ENCODE results near the gene NEMP2. TPM values are rescaled to one million over a fixed set of nuclear protein-coding genes. Genes with fewer than 3 reads are reported as not detected.
"Not testable (repeated sequence)": the region's sequence is repeated elsewhere in the genome, so short reads cannot be mapped to it uniquely, and the experiment has no call there.

The NEMP2 gene
- total RNA-seq, 2 donors from 2014 or later = 12.7 to 15.1 TPM

- Mint-ChIP-seq H3K27ac (peak overlapping the region; percentile 4), H3K27me3 (no peaks in the 10 kb centered on the region), H3K4me1 (peaks cover 34% of the 10 kb centered on the region), H3K4me3 (no peak overlapping the region), H3K36me3 (ENCODE audit: low read depth) (peaks cover 4% of the 10 kb centered on the region)
- H3K9me3 ChIP-seq (ENCODE audit: control insufficient read depth, low read length, poor library complexity, severe bottlenecking) = no peaks in the 10 kb centered on the region
- DNase-seq (no peak), ATAC-seq (no peak)
Observed at GRCh38 chr2:190528521-190529001, 6.0 kb downstream of the NEMP2 start.

GRCh38 chr2:190527918-190528317, 6.6 kb downstream of the NEMP2 start:
- ATAC-seq (no peak), DNase-seq (no peak)
- peaks cover 4% of the 10 kb centered on the region for H3K36me3 Mint-ChIP-seq (ENCODE audit: low read depth)
- H3K9me3 ChIP-seq (ENCODE audit: control insufficient read depth, low read length, poor library complexity, severe bottlenecking) = no peaks in the 10 kb centered on the region
- no peak overlapping the region for H3K27ac Mint-ChIP-seq
- H3K4me1 Mint-ChIP-seq = peaks cover 30% of the 10 kb centered on the region
- no peak overlapping the region for H3K4me3 Mint-ChIP-seq
- no peaks in the 10 kb centered on the region for H3K27me3 Mint-ChIP-seq

GRCh38 chr2:190527214-190527613, 7.3 kb downstream of the NEMP2 start:
- Mint-ChIP-seq H3K4me1 (peaks cover 34% of the 10 kb centered on the region), H3K27ac (no peak overlapping the region), H3K27me3 (no peaks in the 10 kb centered on the region), H3K4me3 (no peak overlapping the region), H3K36me3 (ENCODE audit: low read depth) (peaks cover 8% of the 10 kb centered on the region)
- DNase-seq = no peak
- ATAC-seq = no peak
- no peaks in the 10 kb centered on the region for H3K9me3 ChIP-seq (ENCODE audit: control insufficient read depth, low read length, poor library complexity, severe bottlenecking)

GRCh38 chr2:190526105-190526750, 8.3 kb downstream of the NEMP2 start:
- no peaks in the 10 kb centered on the region for H3K9me3 ChIP-seq (ENCODE audit: control insufficient read depth, low read length, poor library complexity, severe bottlenecking)
- DNase-seq (no peak), ATAC-seq (no peak)
- peaks cover 36% of the 10 kb centered on the region for H3K4me1 Mint-ChIP-seq
- peak overlapping the region; percentile 6 for H3K27ac Mint-ChIP-seq
- no peaks in the 10 kb centered on the region for H3K27me3 Mint-ChIP-seq
- H3K36me3 Mint-ChIP-seq (ENCODE audit: low read depth) = peaks cover 12% of the 10 kb centered on the region
- H3K4me3 Mint-ChIP-seq = no peak overlapping the region

GRCh38 chr2:190524928-190525327, 9.6 kb downstream of the NEMP2 start:
- DNase-seq = no peak
- ATAC-seq = no peak
- no peaks in the 10 kb centered on the region for H3K9me3 ChIP-seq (ENCODE audit: control insufficient read depth, low read length, poor library complexity, severe bottlenecking)
- Mint-ChIP-seq H3K4me1 (peaks cover 43% of the 10 kb centered on the region), H3K27me3 (no peaks in the 10 kb centered on the region), H3K4me3 (no peak overlapping the region), H3K36me3 (ENCODE audit: low read depth) (peaks cover 12% of the 10 kb centered on the region), H3K27ac (peak overlapping the region; percentile 65)

GRCh38 chr2:190519975-190520767, 14.4 kb downstream of the NEMP2 start:
- peaks cover 28% of the 10 kb centered on the region for H3K4me1 Mint-ChIP-seq
- peak; percentile 71 for ATAC-seq
- DNase-seq = no peak
- no peaks in the 10 kb centered on the region for H3K9me3 ChIP-seq (ENCODE audit: control insufficient read depth, low read length, poor library complexity, severe bottlenecking)
- H3K27me3 Mint-ChIP-seq = no peaks in the 10 kb centered on the region
- H3K36me3 Mint-ChIP-seq (ENCODE audit: low read depth) = peaks cover 10% of the 10 kb centered on the region
- H3K4me3 Mint-ChIP-seq = peak overlapping the region; percentile 62
- H3K27ac Mint-ChIP-seq = peak overlapping the region; percentile 81

GRCh38 chr2:190517468-190517867, 17.1 kb downstream of the NEMP2 start:
- Mint-ChIP-seq H3K4me1 (peaks cover 31% of the 10 kb centered on the region), H3K4me3 (no peak overlapping the region), H3K36me3 (ENCODE audit: low read depth) (peaks cover 4% of the 10 kb centered on the region), H3K27ac (no peak overlapping the region), H3K27me3 (no peaks in the 10 kb centered on the region)
- ATAC-seq (no peak), DNase-seq (no peak)
- H3K9me3 ChIP-seq (ENCODE audit: control insufficient read depth, low read length, poor library complexity, severe bottlenecking) = no peaks in the 10 kb centered on the region

GRCh38 chr2:190515687-190516086, 18.8 kb downstream of the NEMP2 start:
- Mint-ChIP-seq H3K4me1 (peaks cover 19% of the 10 kb centered on the region), H3K27me3 (no peaks in the 10 kb centered on the region), H3K36me3 (ENCODE audit: low read depth) (no peaks in the 10 kb centered on the region), H3K27ac (peak overlapping the region; percentile 47), H3K4me3 (peak overlapping the region; percentile 33)
- peak; percentile 80 for ATAC-seq
- DNase-seq = no peak
- H3K9me3 ChIP-seq (ENCODE audit: control insufficient read depth, low read length, poor library complexity, severe bottlenecking) = no peaks in the 10 kb centered on the region

GRCh38 chr2:190514676-190515075, 19.8 kb downstream of the NEMP2 start:
- Mint-ChIP-seq H3K27me3 (no peaks in the 10 kb centered on the region), H3K36me3 (ENCODE audit: low read depth) (no peaks in the 10 kb centered on the region), H3K4me3 (no peak overlapping the region), H3K4me1 (peaks cover 11% of the 10 kb centered on the region), H3K27ac (no peak overlapping the region)
- no peak for ATAC-seq
- no peak for DNase-seq
- no peaks in the 10 kb centered on the region for H3K9me3 ChIP-seq (ENCODE audit: control insufficient read depth, low read length, poor library complexity, severe bottlenecking)

GRCh38 chr2:190513877-190514276, 20.6 kb downstream of the NEMP2 start:
- H3K9me3 ChIP-seq (ENCODE audit: control insufficient read depth, low read length, poor library complexity, severe bottlenecking) = no peaks in the 10 kb centered on the region
- ATAC-seq (no peak), DNase-seq (no peak)
- no peaks in the 10 kb centered on the region for H3K27me3 Mint-ChIP-seq
- peak overlapping the region; percentile 73 for H3K27ac Mint-ChIP-seq
- H3K4me1 Mint-ChIP-seq = peaks cover 11% of the 10 kb centered on the region
- H3K36me3 Mint-ChIP-seq (ENCODE audit: low read depth) = no peaks in the 10 kb centered on the region
- no peak overlapping the region for H3K4me3 Mint-ChIP-seq

- DNase-seq (no peak), ATAC-seq (no peak)
- H3K27ac Mint-ChIP-seq = peak overlapping the region; percentile 73
- no peak overlapping the region for H3K4me3 Mint-ChIP-seq
- H3K36me3 Mint-ChIP-seq (ENCODE audit: low read depth) = no peaks in the 10 kb centered on the region
- H3K4me1 Mint-ChIP-seq = peaks cover 11% of the 10 kb centered on the region
- H3K9me3 ChIP-seq (ENCODE audit: control insufficient read depth, low read length, poor library complexity, severe bottlenecking) = no peaks in the 10 kb centered on the region
- no peaks in the 10 kb centered on the region for H3K27me3 Mint-ChIP-seq
Observed at GRCh38 chr2:190512539-190513095, 21.9 kb downstream of the NEMP2 start.

GRCh38 chr2:190511104-190511503, 23.4 kb downstream of the NEMP2 start:
- peaks cover 2% of the 10 kb centered on the region for H3K36me3 Mint-ChIP-seq (ENCODE audit: low read depth)
- H3K27me3 Mint-ChIP-seq = no peaks in the 10 kb centered on the region
- ATAC-seq (no peak), DNase-seq (no peak)
- H3K9me3 ChIP-seq (ENCODE audit: control insufficient read depth, low read length, poor library complexity, severe bottlenecking) = no peaks in the 10 kb centered on the region
- H3K4me3 Mint-ChIP-seq = no peak overlapping the region
- peak overlapping the region; percentile 53 for H3K27ac Mint-ChIP-seq
- peaks cover 12% of the 10 kb centered on the region for H3K4me1 Mint-ChIP-seq

- not testable (repeated sequence) for ATAC-seq; H3K27me3 Mint-ChIP-seq; H3K4me1 Mint-ChIP-seq; DNase-seq; H3K4me3 Mint-ChIP-seq; H3K36me3 Mint-ChIP-seq (ENCODE audit: low read depth); H3K9me3 ChIP-seq (ENCODE audit: control insufficient read depth, low read length, poor library complexity, severe bottlenecking)
- peak overlapping the region; percentile 53 for H3K27ac Mint-ChIP-seq
Observed at GRCh38 chr2:190509895-190510294, 24.6 kb downstream of the NEMP2 start.

Data from T-helper 17 cell (primary cell).